Osteoblast (primary cell): ENCODE measurements around the gene SYNE3. TPM values are rescaled to one million over a fixed set of nuclear protein-coding genes. Genes with fewer than 3 reads are reported as not detected.

Experiments used
- DNase-seq: peaks from one replicate; pipeline ENCODE4 v3.0.0; 2011; ENCODE audit warnings: low spot score, mixed read lengths; ENCODE audit not compliant: insufficient read length; ENCODE audit errors: missing footprints
- H2AFZ ChIP-seq: 2 replicates; pipeline ENCODE4 v1.6.0; 2011; ENCODE audit warnings: mild to moderate bottlenecking, low read length
- H3K27ac ChIP-seq: 2 replicates; pipeline ENCODE4 v1.5.1; 2011; ENCODE audit warnings: mild to moderate bottlenecking, low read depth, low read length, moderate library complexity
- H3K27me3 ChIP-seq: 2 replicates; pipeline ENCODE4 v1.6.0; 2012; ENCODE audit warnings: mild to moderate bottlenecking, control low read depth, inconsistent platforms, low read length, moderate library complexity; ENCODE audit not compliant: insufficient read depth
- H3K36me3 ChIP-seq: 2 replicates; pipeline ENCODE4 v1.5.1; 2011; ENCODE audit warnings: mild to moderate bottlenecking, low read length, control low read depth, moderate library complexity; ENCODE audit not compliant: insufficient read depth
- H3K4me1 ChIP-seq: 2 replicates; pipeline ENCODE4 v1.5.1; 2011; ENCODE audit warnings: mild to moderate bottlenecking, low read length, control low read depth, moderate library complexity; ENCODE audit not compliant: insufficient read depth
- H3K4me2 ChIP-seq: 2 replicates; pipeline ENCODE4 v1.6.0; 2011; ENCODE audit warnings: mild to moderate bottlenecking, low read length; ENCODE audit not compliant: insufficient read depth
- H3K4me3 ChIP-seq: fragments of 200-600 bp; sonication (generic); 3 replicates; pipeline ENCODE4 v1.5.1; 2012; ENCODE audit warnings: mild to moderate bottlenecking, low read length, inconsistent platforms; ENCODE audit not compliant: insufficient read depth
- H3K79me2 ChIP-seq: 2 replicates; pipeline ENCODE4 v1.6.0; 2012; ENCODE audit warnings: mild to moderate bottlenecking, low read length, control low read depth, inconsistent platforms; ENCODE audit not compliant: insufficient read depth
- H3K9me3 ChIP-seq: 2 replicates; pipeline ENCODE4 v1.5.1; 2011; ENCODE audit warnings: low read depth, low read length, control low read depth
- H4K20me1 ChIP-seq: 2 replicates; pipeline ENCODE4 v1.6.0; 2012; ENCODE audit warnings: mild to moderate bottlenecking, low read length, control low read depth; ENCODE audit not compliant: insufficient read depth
- total RNA-seq: library from RNA; depleted of rRNA; stranded (reverse); fragments of >200 nt; gene quantifications from 2 replicates; pipeline ENCODE4 v1.2.3, GENCODE V29; 2012
- TF ChIP-seq, protein P1 (sequence below): IDR thresholded peaks from 2 replicates; pipeline ENCODE4 v1.5.1; 2011; ENCODE audit warnings: mild to moderate bottlenecking, low read depth, low read length, moderate library complexity; ENCODE audit errors: extremely low read depth

Gene SYNE3
- total RNA-seq, 1 donor, result 23.9 TPM

DNA sequence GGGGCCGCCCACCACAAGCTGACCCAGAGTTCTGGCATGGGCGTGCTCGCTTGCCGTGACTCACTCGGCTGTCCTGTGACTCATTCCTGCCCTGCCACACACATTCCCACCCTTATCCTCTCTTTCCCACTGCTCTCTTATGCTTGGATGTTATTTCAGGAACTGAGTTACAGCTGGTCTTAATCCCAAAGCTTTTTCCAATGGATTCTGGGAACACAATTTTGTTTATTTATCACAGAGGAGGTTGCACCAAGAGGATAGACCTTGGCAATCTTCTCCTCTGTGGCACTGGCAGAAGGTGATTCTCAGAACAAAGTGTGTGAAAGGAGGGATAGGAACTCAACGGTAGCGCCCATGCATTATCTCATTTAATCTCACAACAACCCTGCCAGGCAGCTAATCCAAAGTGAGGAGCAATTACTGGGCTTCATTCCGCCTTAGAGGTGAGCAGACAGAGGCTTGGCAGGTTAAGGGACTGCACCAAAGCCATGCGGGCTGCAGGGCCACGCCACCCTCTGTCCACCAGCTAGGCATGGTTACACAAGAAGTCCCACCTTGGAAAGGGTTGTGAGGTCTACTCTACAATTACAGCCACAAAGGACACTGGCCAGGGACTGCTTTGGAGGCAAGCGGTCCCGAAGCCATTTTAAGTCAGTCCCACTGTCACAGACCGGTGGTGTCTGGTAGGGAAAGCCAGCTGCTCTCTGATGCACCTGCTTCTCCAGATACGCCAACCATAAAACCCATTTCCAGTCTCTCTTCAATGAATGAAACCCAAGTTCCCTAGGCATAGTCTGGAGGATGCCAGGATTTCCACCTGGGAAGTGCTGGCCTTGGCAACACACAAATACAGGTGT lies 32.9 kb downstream of the SYNE3 start:
- Histone ChIP-seq H4K20me1 (no peaks in the 10 kb centered on the region), H2AFZ (no peak overlapping the region), H3K36me3 (no peaks in the 10 kb centered on the region), H3K4me2 (peak overlapping the region; percentile 63), H3K4me1 (peaks cover 26% of the 10 kb centered on the region), H3K4me3 (no peak overlapping the region), H3K79me2 (peaks cover 6% of the 10 kb centered on the region), H3K27ac (peak overlapping the region; percentile 67), H3K27me3 (no peaks in the 10 kb centered on the region), H3K9me3 (no peaks in the 10 kb centered on the region)
- TF ChIP-seq, protein P1, sequence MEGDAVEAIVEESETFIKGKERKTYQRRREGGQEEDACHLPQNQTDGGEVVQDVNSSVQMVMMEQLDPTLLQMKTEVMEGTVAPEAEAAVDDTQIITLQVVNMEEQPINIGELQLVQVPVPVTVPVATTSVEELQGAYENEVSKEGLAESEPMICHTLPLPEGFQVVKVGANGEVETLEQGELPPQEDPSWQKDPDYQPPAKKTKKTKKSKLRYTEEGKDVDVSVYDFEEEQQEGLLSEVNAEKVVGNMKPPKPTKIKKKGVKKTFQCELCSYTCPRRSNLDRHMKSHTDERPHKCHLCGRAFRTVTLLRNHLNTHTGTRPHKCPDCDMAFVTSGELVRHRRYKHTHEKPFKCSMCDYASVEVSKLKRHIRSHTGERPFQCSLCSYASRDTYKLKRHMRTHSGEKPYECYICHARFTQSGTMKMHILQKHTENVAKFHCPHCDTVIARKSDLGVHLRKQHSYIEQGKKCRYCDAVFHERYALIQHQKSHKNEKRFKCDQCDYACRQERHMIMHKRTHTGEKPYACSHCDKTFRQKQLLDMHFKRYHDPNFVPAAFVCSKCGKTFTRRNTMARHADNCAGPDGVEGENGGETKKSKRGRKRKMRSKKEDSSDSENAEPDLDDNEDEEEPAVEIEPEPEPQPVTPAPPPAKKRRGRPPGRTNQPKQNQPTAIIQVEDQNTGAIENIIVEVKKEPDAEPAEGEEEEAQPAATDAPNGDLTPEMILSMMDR, result no peak
- DNase-seq, result peak; percentile 98

DNA sequence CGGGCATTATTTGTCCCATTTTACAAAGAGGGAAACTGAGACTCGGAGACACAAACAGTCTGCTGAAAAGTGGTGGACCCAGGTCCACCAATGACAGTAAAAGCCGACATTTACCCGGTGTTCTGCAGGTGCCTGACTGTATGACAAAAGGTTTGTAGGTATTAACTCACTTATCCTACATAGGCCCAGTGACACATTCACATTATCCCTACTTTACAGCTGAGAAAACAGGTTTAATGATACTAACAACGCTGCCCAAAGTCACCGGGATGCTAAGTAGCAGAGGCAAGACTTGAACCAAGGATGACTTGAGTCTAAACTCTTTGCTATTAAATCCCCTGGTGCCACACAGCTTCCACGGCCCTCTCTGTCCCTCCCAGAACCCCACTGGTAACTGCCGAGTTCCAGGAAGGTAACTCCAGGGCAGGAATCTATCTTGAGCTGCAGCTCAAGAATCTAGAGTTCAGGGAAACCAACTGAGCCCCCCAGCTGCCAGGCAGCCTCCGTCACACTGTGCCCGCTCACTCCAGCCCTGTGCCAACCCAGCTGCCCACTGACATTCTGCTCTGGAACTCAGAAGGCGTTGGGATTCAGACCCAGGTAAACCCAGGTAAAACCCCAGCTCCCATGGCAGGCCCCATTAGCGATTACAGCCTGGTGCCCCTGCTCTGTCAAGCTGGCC lies 33.7 kb downstream of the SYNE3 start:
- no peaks in the 10 kb centered on the region for H3K27me3 ChIP-seq
- TF ChIP-seq, protein P1, result no peak
- no peaks in the 10 kb centered on the region for H3K9me3 ChIP-seq
- no peak for DNase-seq
- H3K4me1 ChIP-seq, result peaks cover 26% of the 10 kb centered on the region
- H4K20me1 ChIP-seq, result no peaks in the 10 kb centered on the region
- H3K36me3 ChIP-seq, result no peaks in the 10 kb centered on the region
- no peak overlapping the region for H3K4me3 ChIP-seq
- H3K4me2 ChIP-seq, result peak overlapping the region; percentile 63
- no peak overlapping the region for H2AFZ ChIP-seq
- H3K79me2 ChIP-seq, result peaks cover 6% of the 10 kb centered on the region
- H3K27ac ChIP-seq, result peak overlapping the region; percentile 54

DNA sequence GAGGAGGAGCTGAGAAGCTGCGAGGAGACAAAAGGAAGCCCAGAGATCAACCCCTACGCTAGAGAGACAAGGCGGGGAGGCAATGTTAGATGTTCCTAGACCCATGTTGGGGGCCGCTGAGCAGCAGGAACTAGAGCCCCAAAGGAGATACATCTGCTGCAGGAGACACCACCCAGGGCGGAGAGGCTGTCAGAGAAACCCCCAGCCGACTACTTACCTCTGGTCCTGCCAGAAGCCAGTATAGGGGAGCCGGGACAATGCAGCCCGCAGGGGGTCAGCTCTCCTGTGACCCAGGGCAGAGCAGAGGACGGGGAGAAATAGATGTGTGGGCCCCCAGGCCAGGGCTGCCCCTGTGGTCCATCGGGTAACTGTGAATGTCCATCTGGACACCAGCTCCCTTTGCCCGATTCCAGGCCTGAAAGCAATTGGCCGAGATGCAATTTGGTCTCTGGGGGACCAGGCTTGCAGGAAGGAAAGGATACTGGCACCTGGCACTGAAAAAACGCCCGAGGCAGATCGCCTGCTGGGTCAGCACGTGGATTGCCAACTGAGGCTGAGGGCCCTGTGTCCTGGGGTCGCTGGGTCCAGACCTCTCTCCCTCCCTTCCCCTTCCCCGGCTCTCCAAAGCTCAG lies 34.9 kb downstream of the SYNE3 start:
- no peaks in the 10 kb centered on the region for H4K20me1 ChIP-seq
- H3K9me3 ChIP-seq, result no peaks in the 10 kb centered on the region
- peaks cover 6% of the 10 kb centered on the region for H3K79me2 ChIP-seq
- H3K27ac ChIP-seq, result no peak overlapping the region
- TF ChIP-seq, protein P1, result no peak
- DNase-seq, result no peak
- no peak overlapping the region for H3K4me2 ChIP-seq
- H2AFZ ChIP-seq, result no peak overlapping the region
- no peak overlapping the region for H3K4me3 ChIP-seq
- H3K27me3 ChIP-seq, result no peaks in the 10 kb centered on the region
- H3K36me3 ChIP-seq, result no peaks in the 10 kb centered on the region
- peaks cover 26% of the 10 kb centered on the region for H3K4me1 ChIP-seq

DNA sequence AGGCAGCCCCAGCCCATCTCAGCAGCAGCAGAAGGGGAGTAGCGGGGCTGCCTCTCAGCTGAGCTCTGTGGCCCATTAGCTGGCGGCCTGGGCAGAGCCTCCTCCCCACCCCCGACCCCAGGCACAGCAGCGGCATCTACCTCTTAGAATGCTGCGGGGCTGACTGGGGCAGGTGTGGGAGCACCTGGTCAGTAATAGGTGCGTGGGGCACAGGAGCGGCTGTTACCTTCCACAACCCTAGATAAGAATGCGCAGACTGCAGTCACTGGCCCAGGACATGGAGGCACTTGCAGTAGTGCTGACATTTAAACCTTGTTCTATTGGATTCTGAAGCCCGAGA lies 35.6 kb downstream of the SYNE3 start:
- TF ChIP-seq, protein P1, result no peak
- no peak overlapping the region for H3K4me3 ChIP-seq
- no peaks in the 10 kb centered on the region for H3K9me3 ChIP-seq
- no peak overlapping the region for H3K4me2 ChIP-seq
- no peak overlapping the region for H2AFZ ChIP-seq
- DNase-seq, result no peak
- H3K4me1 ChIP-seq, result peaks cover 26% of the 10 kb centered on the region
- peaks cover 6% of the 10 kb centered on the region for H3K79me2 ChIP-seq
- H3K27me3 ChIP-seq, result no peaks in the 10 kb centered on the region
- H4K20me1 ChIP-seq, result no peaks in the 10 kb centered on the region
- H3K27ac ChIP-seq, result no peak overlapping the region
- H3K36me3 ChIP-seq, result no peaks in the 10 kb centered on the region
